Trophoblast cell (in vitro differentiated cells and primary cell): ENCODE results near the gene PLAC8.
A peak's percentile ranks its signal among the peaks of the same experiment; 100 is the strongest.

ENCODE experiments used
- DNase-seq, 2 donors: peaks; one replicate each; pipeline ENCODE4 v3.0.0-alpha.2; 2016
- H2AFZ ChIP-seq: 2 replicates; pipeline ENCODE4 v1.6.1; 2013; ENCODE audit warnings: low read length, moderate library complexity, mild to moderate bottlenecking; ENCODE audit not compliant: insufficient read depth, poor library complexity
- H2AK5ac ChIP-seq: 2 replicates; pipeline ENCODE4 v1.6.1; 2013; ENCODE audit warnings: mild to moderate bottlenecking, low read length
- H2BK120ac ChIP-seq: 2 replicates; pipeline ENCODE4 v1.6.1; 2013; ENCODE audit warnings: low read length, mild to moderate bottlenecking, moderate library complexity; ENCODE audit not compliant: insufficient read depth, poor library complexity
- H2BK12ac ChIP-seq: 2 replicates; pipeline ENCODE4 v1.6.1; 2013; ENCODE audit warnings: mild to moderate bottlenecking, low read length, moderate library complexity
- H2BK5ac ChIP-seq: 2 replicates; pipeline ENCODE4 v1.6.1; 2013; ENCODE audit warnings: low read length, low read depth, moderate library complexity, mild to moderate bottlenecking; ENCODE audit not compliant: poor library complexity
- H3K14ac ChIP-seq: 2 replicates; pipeline ENCODE4 v1.6.1; 2013; ENCODE audit warnings: mild to moderate bottlenecking, low read length
- H3K18ac ChIP-seq: 2 replicates; pipeline ENCODE4 v1.6.1; 2013; ENCODE audit warnings: mild to moderate bottlenecking, low read length
- H3K23ac ChIP-seq: 2 replicates; pipeline ENCODE4 v1.6.1; 2013; ENCODE audit warnings: low read length
- H3K27ac ChIP-seq: 2 replicates; pipeline ENCODE4 v1.5.1; 2013; ENCODE audit warnings: low read depth, mild to moderate bottlenecking, inconsistent platforms, low read length, moderate library complexity
- H3K27me3 ChIP-seq: 2 replicates; pipeline ENCODE4 v1.6.1; 2013; ENCODE audit warnings: inconsistent platforms, mild to moderate bottlenecking, low read length, moderate library complexity; ENCODE audit not compliant: insufficient read depth
- H3K36me3 ChIP-seq, 2 experiments: 1 replicate in 1 of 2; 2 replicates in 1 of 2; pipeline ENCODE4 v1.6.1; 2013; ENCODE audit warnings: low read length in 2 of 2, mild to moderate bottlenecking in 2 of 2, moderate library complexity in 1 of 2; ENCODE audit not compliant: insufficient read depth in 2 of 2, control insufficient read depth in 1 of 2
- H3K4ac ChIP-seq: 2 replicates; pipeline ENCODE4 v1.6.1; 2013; ENCODE audit warnings: low read depth, mild to moderate bottlenecking, low read length, moderate library complexity
- H3K4me1 ChIP-seq, 2 experiments: 1 replicate in 1 of 2; 2 replicates in 1 of 2; pipeline ENCODE4 v1.6.1; 2013; ENCODE audit warnings: low read length in 2 of 2, mild to moderate bottlenecking in 2 of 2, moderate library complexity in 1 of 2; ENCODE audit not compliant: insufficient read depth in 2 of 2, control insufficient read depth in 1 of 2
- H3K4me2 ChIP-seq: 2 replicates; pipeline ENCODE4 v1.6.1; 2013; ENCODE audit warnings: inconsistent platforms, mild to moderate bottlenecking, low read length, moderate library complexity
- H3K4me3 ChIP-seq: 2 replicates; pipeline ENCODE4 v1.5.1; 2013; ENCODE audit warnings: mild to moderate bottlenecking, low read depth, low read length, inconsistent platforms
- H3K79me1 ChIP-seq: one replicate; pipeline ENCODE4 v1.6.1; 2013; ENCODE audit warnings: low read length
- H3K79me2 ChIP-seq: 2 replicates; pipeline ENCODE4 v1.6.1; 2013; ENCODE audit warnings: low read length, mild to moderate bottlenecking; ENCODE audit not compliant: control insufficient read depth, insufficient read depth, poor library complexity
- H3K9ac ChIP-seq: 2 replicates; pipeline ENCODE4 v1.6.1; 2013; ENCODE audit warnings: mild to moderate bottlenecking, low read length
- H3K9me3 ChIP-seq: 2 replicates; pipeline ENCODE4 v1.6.1; 2013; ENCODE audit warnings: low read depth, mild to moderate bottlenecking, control low read depth, inconsistent platforms, low read length; ENCODE audit not compliant: insufficient read depth
- H4K12ac ChIP-seq: 2 replicates; pipeline ENCODE4 v1.6.1; 2013; ENCODE audit warnings: low read depth, mild to moderate bottlenecking, low read length, moderate library complexity
- H4K8ac ChIP-seq: 2 replicates; pipeline ENCODE4 v1.6.1; 2013; ENCODE audit warnings: low read depth, mild to moderate bottlenecking, low read length, moderate library complexity
- H4K91ac ChIP-seq: one replicate; pipeline ENCODE4 v1.6.1; 2013; ENCODE audit warnings: low read depth, mild to moderate bottlenecking, low read length, moderate library complexity
- WGBS: extraction: QIAGEN DNeasy Blood & Tissue Kit; methylation state at CpG from one replicate; pipeline ENCODE4 v1.1.7; 2013; ENCODE audit warnings: missing lambda C conversion rate; ENCODE audit not compliant: insufficient read length, insufficient coverage; ENCODE audit errors: extremely low coverage; 5-methylcytosine and 5-hydroxymethylcytosine counted together

The PLAC8 gene

GRCh38 chr4:83118869-83119268 is 4.3 kb upstream of the PLAC8 start:
- no peak for DNase-seq
- Histone ChIP-seq H4K12ac (no peak overlapping the region), H3K9ac (no peak overlapping the region), H4K8ac (no peak overlapping the region), H3K79me1 (no peaks in the 10 kb centered on the region), H3K79me2 (no peaks in the 10 kb centered on the region), H3K14ac (no peak overlapping the region), H4K91ac (no peak overlapping the region), H3K27ac (no peak overlapping the region), H2AFZ (no peak overlapping the region), H2BK120ac (no peak overlapping the region), H2BK12ac (no peak overlapping the region), H3K4me3 (no peak overlapping the region), H3K9me3 (no peaks in the 10 kb centered on the region), H3K23ac (no peak overlapping the region), H3K36me3 (no peaks in the 10 kb centered on the region), H2AK5ac (no peak overlapping the region), H3K18ac (no peak overlapping the region), H3K4me1 (peaks cover 0 to 4% of the 10 kb centered on the region in 2 experiments), H2BK5ac (no peak overlapping the region), H3K27me3 (no peaks in the 10 kb centered on the region), H3K4me2 (no peak overlapping the region), H3K4ac (no peak overlapping the region)
- no CpG with 5 or more reads among the region's 2 CpGs for WGBS

DNA sequence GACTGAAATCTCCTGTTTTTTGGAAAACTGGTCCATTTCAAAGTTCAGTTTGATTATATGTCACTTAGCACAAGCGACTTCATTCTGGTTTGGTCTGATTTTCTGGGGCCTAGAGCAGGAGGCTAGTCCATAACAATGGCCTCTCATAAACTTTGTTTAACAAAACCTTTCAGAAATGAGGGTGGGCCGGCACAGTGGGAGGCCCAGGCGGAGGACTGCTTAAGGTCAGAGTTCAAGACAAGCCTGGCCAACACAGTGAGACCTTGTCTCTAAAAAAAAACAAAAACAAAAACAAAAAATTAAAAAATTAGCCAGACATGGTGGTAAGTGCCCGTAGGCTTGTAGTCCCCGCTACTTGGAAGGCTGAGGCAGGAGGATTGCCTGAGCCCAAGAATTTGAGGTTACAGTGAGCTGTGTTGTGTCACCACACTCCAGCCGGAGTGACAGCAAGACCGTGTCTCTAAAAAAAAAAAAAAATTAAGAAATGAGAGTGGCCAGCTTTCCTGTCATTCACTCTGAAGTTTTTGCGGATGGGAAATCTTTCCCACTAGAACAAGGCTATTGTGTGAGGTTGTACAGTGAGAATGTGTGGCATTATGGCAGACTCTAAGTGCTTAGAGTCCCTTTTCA is 1.2 kb upstream of the PLAC8 start:
- no CpG with 5 or more reads among the region's 8 CpGs for WGBS
- H4K12ac ChIP-seq, result no peak overlapping the region
- no peak overlapping the region for H3K23ac ChIP-seq

GRCh38 chr4:83115000-83115399 is 471 bp upstream of the PLAC8 start:
- no peak overlapping the region for H4K8ac ChIP-seq
- H3K4ac ChIP-seq, result no peak overlapping the region
- H4K91ac ChIP-seq, result no peak overlapping the region
- H2BK120ac ChIP-seq, result no peak overlapping the region
- no peak overlapping the region for H3K4me3 ChIP-seq
- peaks cover 2% of the 10 kb centered on the region for H3K79me2 ChIP-seq
- H3K79me1 ChIP-seq, result peaks cover 9% of the 10 kb centered on the region
- H3K23ac ChIP-seq, result no peak overlapping the region
- H3K36me3 ChIP-seq, result no peaks in the 10 kb centered on the region
- H3K18ac ChIP-seq, result no peak overlapping the region
- H3K4me2 ChIP-seq, result no peak overlapping the region
- no peaks in the 10 kb centered on the region for H3K27me3 ChIP-seq
- H4K12ac ChIP-seq, result no peak overlapping the region
- H3K27ac ChIP-seq, result no peak overlapping the region
- H2BK5ac ChIP-seq, result no peak overlapping the region
- H3K9ac ChIP-seq, result no peak overlapping the region
- peak in 1 of 2 donors; percentile 69 for DNase-seq
- H3K4me1 ChIP-seq, result peaks cover 5 to 12% of the 10 kb centered on the region in 2 experiments
- no peak overlapping the region for H2AK5ac ChIP-seq
- peaks cover 1% of the 10 kb centered on the region for H3K9me3 ChIP-seq
- H3K14ac ChIP-seq, result no peak overlapping the region
- H2BK12ac ChIP-seq, result no peak overlapping the region
- no peak overlapping the region for H2AFZ ChIP-seq

More for the DNA sequence above, 1.2 kb upstream of the PLAC8 start:
- Histone ChIP-seq H3K4me1 (peaks cover 5 to 9% of the 10 kb centered on the region in 2 experiments), H3K9ac (no peak overlapping the region), H3K18ac (no peak overlapping the region), H4K8ac (no peak overlapping the region), H2BK5ac (no peak overlapping the region), H3K27me3 (no peaks in the 10 kb centered on the region), H3K79me2 (peaks cover 2% of the 10 kb centered on the region), H2AK5ac (no peak overlapping the region), H2BK12ac (no peak overlapping the region), H3K4me2 (peak overlapping the region; percentile 42), H3K79me1 (peaks cover 5% of the 10 kb centered on the region), H3K4ac (no peak overlapping the region), H3K4me3 (no peak overlapping the region), H2AFZ (no peak overlapping the region), H2BK120ac (no peak overlapping the region), H3K9me3 (peaks cover 1% of the 10 kb centered on the region), H3K14ac (no peak overlapping the region), H4K91ac (peak overlapping the region; percentile 12), H3K27ac (peak overlapping the region; percentile 78), H3K36me3 (no peaks in the 10 kb centered on the region)
- no peak for DNase-seq

DNA sequence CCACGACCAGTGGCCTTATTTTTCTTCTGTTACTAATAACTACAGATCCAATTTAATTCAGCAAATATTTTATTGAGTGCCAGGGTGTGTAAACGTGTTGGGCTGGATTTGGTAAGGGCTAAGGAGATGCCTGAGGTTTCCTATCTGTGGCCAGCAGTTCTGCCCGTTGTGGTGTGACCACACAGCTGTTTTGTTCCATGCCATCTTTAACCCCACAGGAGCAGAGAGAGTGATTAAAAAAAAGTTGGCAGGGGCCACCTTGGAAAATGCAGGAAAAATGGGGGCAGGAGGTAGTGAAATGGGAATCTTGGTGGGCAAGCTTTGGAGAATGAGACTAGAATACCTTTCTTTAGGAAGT is 1.1 kb downstream of the PLAC8 start:
- Histone ChIP-seq H3K4me3 (no peak overlapping the region), H2BK120ac (peak overlapping the region; percentile 96), H4K8ac (peak overlapping the region; percentile 81), H3K79me2 (peaks cover 5% of the 10 kb centered on the region), H3K36me3 (no peaks in the 10 kb centered on the region), H3K14ac (peak overlapping the region; percentile 90), H4K91ac (peak overlapping the region; percentile 92), H4K12ac (no peak overlapping the region), H3K27me3 (no peaks in the 10 kb centered on the region), H2AFZ (no peak overlapping the region), H3K18ac (peak overlapping the region; percentile 63), H3K27ac (peak overlapping the region; percentile 77), H3K9ac (peak overlapping the region; percentile 13), H3K9me3 (peaks cover 1% of the 10 kb centered on the region), H3K4me2 (peak overlapping the region; percentile 52), H3K23ac (no peak overlapping the region), H2BK5ac (peak overlapping the region; percentile 94), H2AK5ac (no peak overlapping the region), H3K4me1 (peaks cover 5 to 16% of the 10 kb centered on the region in 2 experiments), H2BK12ac (peak overlapping the region; percentile 97), H3K4ac (no peak overlapping the region), H3K79me1 (peaks cover 18% of the 10 kb centered on the region)
- no CpG with 5 or more reads among the region's 3 CpGs for WGBS
- no peak for DNase-seq
